GM12864 (cell line): ENCODE results near the gene ZNF814.
"Not testable (repeated sequence)": the region's sequence is repeated elsewhere in the genome, so short reads cannot be mapped to it uniquely, and the experiment has no call there.

Source experiments
- DNase-seq: peaks from one replicate; pipeline ENCODE4 v3.0.0-alpha.2; 2011; ENCODE audit warnings: low read depth
- H3K4me3 ChIP-seq: 2 replicates; pipeline ENCODE4 v1.5.1; 2011; ENCODE audit warnings: mild to moderate bottlenecking, low read depth, low read length, control low read depth
- TF ChIP-seq, protein P1 (sequence below): IDR thresholded peaks from 2 replicates; pipeline ENCODE4 v1.5.1; 2011; ENCODE audit warnings: low read depth, mild to moderate bottlenecking, moderate library complexity, low read length, control low read depth, inconsistent platforms; ENCODE audit errors: missing control alignments

ZNF814 gene

GRCh38 chr19:57825511-57825910, 63.3 kb downstream of the ZNF814 start:
- TF ChIP-seq, protein P1, sequence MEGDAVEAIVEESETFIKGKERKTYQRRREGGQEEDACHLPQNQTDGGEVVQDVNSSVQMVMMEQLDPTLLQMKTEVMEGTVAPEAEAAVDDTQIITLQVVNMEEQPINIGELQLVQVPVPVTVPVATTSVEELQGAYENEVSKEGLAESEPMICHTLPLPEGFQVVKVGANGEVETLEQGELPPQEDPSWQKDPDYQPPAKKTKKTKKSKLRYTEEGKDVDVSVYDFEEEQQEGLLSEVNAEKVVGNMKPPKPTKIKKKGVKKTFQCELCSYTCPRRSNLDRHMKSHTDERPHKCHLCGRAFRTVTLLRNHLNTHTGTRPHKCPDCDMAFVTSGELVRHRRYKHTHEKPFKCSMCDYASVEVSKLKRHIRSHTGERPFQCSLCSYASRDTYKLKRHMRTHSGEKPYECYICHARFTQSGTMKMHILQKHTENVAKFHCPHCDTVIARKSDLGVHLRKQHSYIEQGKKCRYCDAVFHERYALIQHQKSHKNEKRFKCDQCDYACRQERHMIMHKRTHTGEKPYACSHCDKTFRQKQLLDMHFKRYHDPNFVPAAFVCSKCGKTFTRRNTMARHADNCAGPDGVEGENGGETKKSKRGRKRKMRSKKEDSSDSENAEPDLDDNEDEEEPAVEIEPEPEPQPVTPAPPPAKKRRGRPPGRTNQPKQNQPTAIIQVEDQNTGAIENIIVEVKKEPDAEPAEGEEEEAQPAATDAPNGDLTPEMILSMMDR, result no peak
- no peak for DNase-seq
- H3K4me3 ChIP-seq, result no peak overlapping the region

GRCh38 chr19:57823608-57824007, 65.2 kb downstream of the ZNF814 start:
- H3K4me3 ChIP-seq, result not testable (repeated sequence)

GRCh38 chr19:57823155-57823554, 65.7 kb downstream of the ZNF814 start:
- H3K4me3 ChIP-seq, DNase-seq: not testable (repeated sequence)

More at GRCh38 chr19:57823608-57824007, 65.2 kb downstream of the ZNF814 start:
- not testable (repeated sequence) for DNase-seq

DNA sequence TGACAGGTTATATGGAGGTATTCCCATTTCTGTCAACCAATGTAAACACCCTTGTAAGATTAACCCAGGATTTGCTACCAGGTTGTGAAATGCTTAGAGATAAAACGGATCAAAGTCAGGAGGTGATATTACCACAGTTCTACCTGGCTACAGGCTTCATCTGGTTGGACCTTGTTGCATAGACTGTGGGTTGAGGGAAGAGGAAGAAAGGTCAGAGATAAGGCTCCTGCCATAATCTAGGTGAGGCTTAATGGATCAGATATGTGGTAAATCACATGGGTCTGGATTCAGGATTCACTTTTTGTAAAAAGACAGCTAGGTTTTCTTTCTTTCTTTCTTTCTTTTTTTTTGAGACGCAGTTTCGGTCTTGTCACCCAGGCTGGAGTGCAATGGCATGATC, 67.3 kb downstream of the ZNF814 start:
- not testable (repeated sequence) for DNase-seq, H3K4me3 ChIP-seq

DNA sequence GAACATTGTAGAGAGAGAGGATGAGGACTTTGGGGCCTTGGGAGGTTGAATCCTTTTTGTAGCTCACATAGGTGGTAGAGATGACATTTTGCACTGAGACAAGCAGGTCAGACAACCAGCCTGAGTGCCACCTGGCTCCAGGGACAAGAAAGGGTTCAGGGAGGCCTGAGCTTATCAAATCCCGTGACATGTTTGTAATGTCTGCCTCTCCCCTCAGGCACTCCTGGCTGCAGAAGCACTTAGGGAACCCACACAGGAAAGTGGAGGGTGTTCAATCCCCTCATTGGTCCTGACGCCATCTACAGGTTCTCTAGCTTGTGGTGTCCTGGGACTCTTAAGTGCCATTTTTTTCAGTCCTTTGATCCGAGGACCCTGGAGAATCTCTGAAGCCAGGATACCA, 67.7 kb downstream of the ZNF814 start:
- H3K4me3 ChIP-seq, result peak overlapping the region; percentile 95
- DNase-seq, result not testable (repeated sequence)

DNA sequence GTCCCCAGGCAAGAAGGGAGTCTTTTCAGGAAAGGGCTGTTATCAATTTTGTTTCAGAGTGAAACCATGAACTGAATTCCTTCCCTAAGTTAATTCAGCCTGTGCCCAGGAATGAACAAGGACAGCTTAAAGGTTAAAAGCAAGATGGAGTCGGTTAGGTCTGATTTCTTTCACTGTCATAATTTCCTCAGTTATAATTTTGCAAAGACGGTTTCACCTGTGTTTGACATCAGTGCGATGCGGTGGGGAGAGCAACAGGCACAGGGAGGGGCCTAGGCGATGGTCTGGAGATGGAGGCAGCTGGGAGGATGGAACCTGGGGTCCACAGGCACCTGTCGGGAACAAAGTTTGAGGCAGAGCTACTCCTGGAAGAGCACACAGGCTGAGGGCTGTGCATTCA, 68.2 kb downstream of the ZNF814 start:
- TF ChIP-seq, protein P1, result no peak
- no peak for DNase-seq
- peak overlapping the region; percentile 95 for H3K4me3 ChIP-seq

- TF ChIP-seq, protein P1, result peak; percentile 13
- H3K4me3 ChIP-seq, result peak overlapping the region; percentile 95
- peak; percentile 89 for DNase-seq
Measured at GRCh38 chr19:57819475-57820148, 69.2 kb downstream of the ZNF814 start.

DNA sequence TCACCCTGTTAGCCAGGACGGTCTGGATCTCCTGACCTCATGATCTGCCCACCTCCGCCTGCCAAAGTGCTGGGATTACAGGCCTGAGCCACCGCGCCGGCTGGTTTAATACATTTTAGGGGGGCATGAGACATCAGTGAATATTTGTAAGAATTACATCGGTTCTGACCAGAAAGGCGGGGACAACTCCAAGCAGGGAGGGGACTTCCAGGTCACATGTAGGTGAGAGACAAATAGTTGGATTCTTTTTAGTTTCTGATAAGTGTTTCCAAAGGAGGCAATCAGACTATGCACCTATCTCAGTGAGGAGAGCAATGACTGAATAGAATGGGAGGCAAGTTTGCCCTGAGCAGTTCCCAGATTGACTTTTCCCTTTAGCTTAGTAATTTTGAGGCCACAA, 70.5 kb downstream of the ZNF814 start:
- DNase-seq, result no peak
- H3K4me3 ChIP-seq, result no peak overlapping the region
- TF ChIP-seq, protein P1, result no peak

- no peak overlapping the region for H3K4me3 ChIP-seq
- DNase-seq, result no peak
- TF ChIP-seq, protein P1, result no peak
Measured at GRCh38 chr19:57817976-57818375, 70.9 kb downstream of the ZNF814 start.
